GM23338 (cell line): ENCODE results near the gene ATG9A. TPM values are rescaled to one million over a fixed set of nuclear protein-coding genes. Genes with fewer than 3 reads are reported as not detected.
A peak's percentile ranks its signal among the peaks of the same experiment; 100 is the strongest.

Experiments used
- ATAC-seq: fragments of 200-7000 bp; cut with Tn5 transposase; 3 replicates; pipeline ENCODE4 v1.9.1; 2020
- DNase-seq: peaks from one replicate; pipeline ENCODE4 v3.0.0-alpha.2; 2015; ENCODE audit warnings: low spot score
- H2AFZ ChIP-seq: fragments of 200-600 bp; sonication (generic); 2 replicates; pipeline ENCODE4 v1.8.0; 2016; ENCODE audit warnings: antibody characterized with exemption, mild to moderate bottlenecking, moderate library complexity
- H3F3A ChIP-seq: fragments of 200-600 bp; sonication (generic); replicated peaks from 2 replicates; pipeline ENCODE4 v1.8.0; 2017; ENCODE audit warnings: antibody characterized with exemption, mixed run types, low read depth
- H3K27ac ChIP-seq: fragments of 200-600 bp; sonication (generic); 2 replicates; pipeline ENCODE4 v1.6.1; 2016; ENCODE audit warnings: low read depth
- H3K27me3 ChIP-seq: fragments of 200-600 bp; sonication (generic); 2 replicates; pipeline ENCODE4 v1.8.0; 2016; ENCODE audit warnings: mild to moderate bottlenecking, mixed run types, moderate library complexity; ENCODE audit not compliant: insufficient read depth
- H3K36me3 ChIP-seq: fragments of 200-600 bp; sonication (generic); 2 replicates; pipeline ENCODE4 v1.8.0; 2016; ENCODE audit warnings: mild to moderate bottlenecking; ENCODE audit not compliant: insufficient read depth
- H3K4me1 ChIP-seq: fragments of 200-600 bp; sonication (generic); 2 replicates; pipeline ENCODE4 v1.8.0; 2016; ENCODE audit warnings: mild to moderate bottlenecking, moderate library complexity; ENCODE audit not compliant: insufficient read depth
- H3K4me2 ChIP-seq: fragments of 200-600 bp; sonication (generic); 2 replicates; pipeline ENCODE4 v1.7.1; 2017; ENCODE audit warnings: mixed run types
- H3K4me3 ChIP-seq: fragments of 200-600 bp; sonication (generic); 2 replicates; pipeline ENCODE4 v1.6.1; 2016; ENCODE audit warnings: mixed run types
- H3K79me2 ChIP-seq: fragments of 200-600 bp; sonication (generic); replicated peaks from 2 replicates; pipeline ENCODE4 v1.8.0; 2017; ENCODE audit warnings: mild to moderate bottlenecking; ENCODE audit not compliant: insufficient read depth
- H3K9me2 ChIP-seq: fragments of 200-600 bp; sonication (generic); 2 replicates; pipeline ENCODE4 v1.8.0; 2017; ENCODE audit not compliant: insufficient read depth
- H4K20me1 ChIP-seq: fragments of 200-600 bp; sonication (generic); replicated peaks from 2 replicates; pipeline ENCODE4 v1.8.0; 2017; ENCODE audit warnings: mild to moderate bottlenecking; ENCODE audit not compliant: insufficient read depth
- H3K27ac Mint-ChIP-seq: 2 replicates; pipeline ENCODE4 v1.8.0; 2020; ENCODE audit warnings: inconsistent platforms, mild to moderate bottlenecking, moderate library complexity, mixed read lengths
- H3K27me3 Mint-ChIP-seq: 3 replicates; pipeline ENCODE4 v1.8.0; 2022; ENCODE audit warnings: low read depth, mild to moderate bottlenecking, moderate library complexity, mixed read lengths, inconsistent platforms; ENCODE audit not compliant: insufficient read depth, poor library complexity
- H3K36me3 Mint-ChIP-seq: 3 replicates; pipeline ENCODE4 v1.8.0; 2021; ENCODE audit warnings: low read depth, mild to moderate bottlenecking, inconsistent platforms, moderate library complexity, mixed read lengths
- H3K4me1 Mint-ChIP-seq: 3 replicates; pipeline ENCODE4 v1.8.0; 2020; ENCODE audit warnings: mild to moderate bottlenecking, inconsistent platforms, mixed read lengths
- H3K4me3 Mint-ChIP-seq: 3 replicates; pipeline ENCODE4 v1.8.0; 2021; ENCODE audit warnings: moderate library complexity, mild to moderate bottlenecking, inconsistent platforms, mixed read lengths
- H3K9me3 Mint-ChIP-seq: 3 replicates; pipeline ENCODE4 v1.8.0; 2020; ENCODE audit warnings: moderate library complexity, mild to moderate bottlenecking, inconsistent platforms, mixed read lengths
- CREB1 ChIP-seq: fragments of 250-450 bp; sonication (Bioruptor Pico); IDR thresholded peaks from 2 replicates; pipeline ENCODE4 v1.5.0; 2020; ENCODE audit warnings: low read depth, mild to moderate bottlenecking, moderate library complexity
- EZH2 ChIP-seq: fragments of 200-600 bp; sonication (generic); IDR thresholded peaks from one replicate; pipeline ENCODE4 v1.8.0; 2017; ENCODE audit warnings: antibody characterized with exemption, mild to moderate bottlenecking, low read depth; ENCODE audit not compliant: unreplicated experiment
- EZH2phosphoT487 ChIP-seq: fragments of 200-600 bp; sonication (generic); IDR thresholded peaks from one replicate; pipeline ENCODE4 v1.8.1; 2018; ENCODE audit warnings: antibody characterized with exemption; ENCODE audit not compliant: unreplicated experiment
- JUNB ChIP-seq: IDR thresholded peaks from one replicate; pipeline ENCODE4 v1.6.1; 2016; ENCODE audit warnings: antibody characterized with exemption; ENCODE audit not compliant: unreplicated experiment
- NANOG ChIP-seq: IDR thresholded peaks from 2 replicates; pipeline ENCODE4 v1.6.1; 2016; ENCODE audit warnings: antibody characterized with exemption, borderline replicate concordance
- STAT1 ChIP-seq: IDR thresholded peaks from one replicate; pipeline ENCODE4 v1.6.1; 2016; ENCODE audit warnings: antibody characterized with exemption; ENCODE audit not compliant: unreplicated experiment
- polyA plus RNA-seq: library from polyadenylated mRNA; unstranded; fragments of >200 nt; fragmentation: Nextera tagmentation; extraction: Ambion mirVana; gene quantifications from 2 replicates; pipeline ENCODE4 v1.2.1, GENCODE V29; 2016
- total RNA-seq: library from RNA; depleted of rRNA; stranded (reverse); fragments of >200 nt; shearing (Covaris generic); gene quantifications from 2 replicates; pipeline ENCODE4 v1.2.3, GENCODE V29; 2014
- TF ChIP-seq, protein P1 (sequence below): IDR thresholded peaks from one replicate; pipeline ENCODE4 v1.6.1; 2018; ENCODE audit warnings: antibody characterized with exemption; ENCODE audit not compliant: unreplicated experiment
- TF ChIP-seq, protein P2 (sequence below): IDR thresholded peaks from 2 replicates; pipeline ENCODE4 v1.6.1; 2016; ENCODE audit warnings: antibody characterized with exemption
- TF ChIP-seq, protein P3 (sequence below): fragments of 250-450 bp; sonication (Bioruptor Pico); IDR thresholded peaks from 2 replicates; pipeline ENCODE4 v1.5.0; 2020; ENCODE audit warnings: mild to moderate bottlenecking, moderate library complexity

ATG9A gene
- total and polyA plus RNA-seq, 2 experiments from 2014 or later, result 20.7 to 54.2 TPM

DNA sequence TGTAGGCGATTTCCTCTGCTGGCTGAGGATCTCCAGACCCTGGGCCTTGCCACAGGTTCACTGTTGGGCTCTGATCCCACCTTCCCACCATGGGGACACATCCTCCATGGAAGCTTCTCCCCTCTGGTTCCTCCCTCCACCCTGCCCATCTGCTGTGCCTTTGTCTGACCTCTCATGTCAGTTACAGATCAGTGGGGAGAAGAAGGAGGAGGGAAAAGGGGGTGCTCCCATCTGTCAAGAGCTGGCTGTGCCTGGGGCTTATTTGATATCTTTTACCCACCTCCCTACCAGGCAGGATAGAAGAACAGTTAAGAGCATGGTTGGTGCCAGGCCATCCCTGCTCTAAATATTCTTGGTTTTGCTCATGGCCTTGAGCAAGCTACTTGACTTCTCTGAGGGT, 37.5 kb upstream of the ATG9A start (continued):
- TF ChIP-seq, protein P1, sequence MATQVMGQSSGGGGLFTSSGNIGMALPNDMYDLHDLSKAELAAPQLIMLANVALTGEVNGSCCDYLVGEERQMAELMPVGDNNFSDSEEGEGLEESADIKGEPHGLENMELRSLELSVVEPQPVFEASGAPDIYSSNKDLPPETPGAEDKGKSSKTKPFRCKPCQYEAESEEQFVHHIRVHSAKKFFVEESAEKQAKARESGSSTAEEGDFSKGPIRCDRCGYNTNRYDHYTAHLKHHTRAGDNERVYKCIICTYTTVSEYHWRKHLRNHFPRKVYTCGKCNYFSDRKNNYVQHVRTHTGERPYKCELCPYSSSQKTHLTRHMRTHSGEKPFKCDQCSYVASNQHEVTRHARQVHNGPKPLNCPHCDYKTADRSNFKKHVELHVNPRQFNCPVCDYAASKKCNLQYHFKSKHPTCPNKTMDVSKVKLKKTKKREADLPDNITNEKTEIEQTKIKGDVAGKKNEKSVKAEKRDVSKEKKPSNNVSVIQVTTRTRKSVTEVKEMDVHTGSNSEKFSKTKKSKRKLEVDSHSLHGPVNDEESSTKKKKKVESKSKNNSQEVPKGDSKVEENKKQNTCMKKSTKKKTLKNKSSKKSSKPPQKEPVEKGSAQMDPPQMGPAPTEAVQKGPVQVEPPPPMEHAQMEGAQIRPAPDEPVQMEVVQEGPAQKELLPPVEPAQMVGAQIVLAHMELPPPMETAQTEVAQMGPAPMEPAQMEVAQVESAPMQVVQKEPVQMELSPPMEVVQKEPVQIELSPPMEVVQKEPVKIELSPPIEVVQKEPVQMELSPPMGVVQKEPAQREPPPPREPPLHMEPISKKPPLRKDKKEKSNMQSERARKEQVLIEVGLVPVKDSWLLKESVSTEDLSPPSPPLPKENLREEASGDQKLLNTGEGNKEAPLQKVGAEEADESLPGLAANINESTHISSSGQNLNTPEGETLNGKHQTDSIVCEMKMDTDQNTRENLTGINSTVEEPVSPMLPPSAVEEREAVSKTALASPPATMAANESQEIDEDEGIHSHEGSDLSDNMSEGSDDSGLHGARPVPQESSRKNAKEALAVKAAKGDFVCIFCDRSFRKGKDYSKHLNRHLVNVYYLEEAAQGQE, result no peak
- no peak for TF ChIP-seq CREB1 (CRISPR knock-in tag)
- no peak for TF ChIP-seq STAT1
- no peak for TF ChIP-seq JUNB
- no peak for TF ChIP-seq EZH2
- TF ChIP-seq EZH2phosphoT487, result no peak

DNA sequence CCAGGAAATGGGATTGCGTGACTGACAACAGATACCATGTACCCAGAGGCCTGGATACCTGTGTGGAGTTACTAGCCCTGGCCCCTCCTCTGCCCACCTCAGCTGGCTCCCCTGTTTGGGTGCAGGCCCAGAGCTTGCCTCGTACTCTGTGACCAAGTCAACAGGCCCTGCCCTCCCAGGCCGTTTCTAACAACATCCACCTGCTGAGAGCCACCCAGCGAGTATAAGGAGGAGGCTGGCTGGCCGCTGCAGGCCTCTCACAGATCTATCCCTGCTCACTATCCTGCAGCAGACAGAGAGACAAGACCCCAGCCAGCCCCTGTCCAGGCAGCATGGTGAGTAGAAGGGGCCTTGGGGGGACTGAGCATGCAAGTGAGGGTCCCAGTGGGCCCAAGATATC, 36.8 kb upstream of the ATG9A start:
- Histone ChIP-seq H3K27me3 (no peaks in the 10 kb centered on the region), H3K4me2 (no peak overlapping the region), H3K27ac (no peak overlapping the region), H3F3A (no peaks in the 10 kb centered on the region), H3K4me1 (no peaks in the 10 kb centered on the region), H3K79me2 (no peaks in the 10 kb centered on the region), H3K9me2 (no peaks in the 10 kb centered on the region), H3K36me3 (no peaks in the 10 kb centered on the region), H2AFZ (no peak overlapping the region), H4K20me1 (no peaks in the 10 kb centered on the region), H3K4me3 (no peak overlapping the region)
- H3K9me3 Mint-ChIP-seq, result no peaks in the 10 kb centered on the region
- ATAC-seq (peak; percentile 85), DNase-seq (no peak)
- no peak overlapping the region for H3K4me3 Mint-ChIP-seq
- no peaks in the 10 kb centered on the region for H3K36me3 Mint-ChIP-seq
- no peak overlapping the region for H3K27ac Mint-ChIP-seq
- peaks cover 17% of the 10 kb centered on the region for H3K27me3 Mint-ChIP-seq
- no peaks in the 10 kb centered on the region for H3K4me1 Mint-ChIP-seq
- TF ChIP-seq STAT1 (no peak), CREB1 (CRISPR knock-in tag) (no peak), NANOG (no peak), EZH2phosphoT487 (no peak), EZH2 (no peak)
- TF ChIP-seq, protein P1, result no peak
- TF ChIP-seq, protein P2, sequence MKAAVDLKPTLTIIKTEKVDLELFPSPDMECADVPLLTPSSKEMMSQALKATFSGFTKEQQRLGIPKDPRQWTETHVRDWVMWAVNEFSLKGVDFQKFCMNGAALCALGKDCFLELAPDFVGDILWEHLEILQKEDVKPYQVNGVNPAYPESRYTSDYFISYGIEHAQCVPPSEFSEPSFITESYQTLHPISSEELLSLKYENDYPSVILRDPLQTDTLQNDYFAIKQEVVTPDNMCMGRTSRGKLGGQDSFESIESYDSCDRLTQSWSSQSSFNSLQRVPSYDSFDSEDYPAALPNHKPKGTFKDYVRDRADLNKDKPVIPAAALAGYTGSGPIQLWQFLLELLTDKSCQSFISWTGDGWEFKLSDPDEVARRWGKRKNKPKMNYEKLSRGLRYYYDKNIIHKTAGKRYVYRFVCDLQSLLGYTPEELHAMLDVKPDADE, result no peak
- TF ChIP-seq, protein P3, sequence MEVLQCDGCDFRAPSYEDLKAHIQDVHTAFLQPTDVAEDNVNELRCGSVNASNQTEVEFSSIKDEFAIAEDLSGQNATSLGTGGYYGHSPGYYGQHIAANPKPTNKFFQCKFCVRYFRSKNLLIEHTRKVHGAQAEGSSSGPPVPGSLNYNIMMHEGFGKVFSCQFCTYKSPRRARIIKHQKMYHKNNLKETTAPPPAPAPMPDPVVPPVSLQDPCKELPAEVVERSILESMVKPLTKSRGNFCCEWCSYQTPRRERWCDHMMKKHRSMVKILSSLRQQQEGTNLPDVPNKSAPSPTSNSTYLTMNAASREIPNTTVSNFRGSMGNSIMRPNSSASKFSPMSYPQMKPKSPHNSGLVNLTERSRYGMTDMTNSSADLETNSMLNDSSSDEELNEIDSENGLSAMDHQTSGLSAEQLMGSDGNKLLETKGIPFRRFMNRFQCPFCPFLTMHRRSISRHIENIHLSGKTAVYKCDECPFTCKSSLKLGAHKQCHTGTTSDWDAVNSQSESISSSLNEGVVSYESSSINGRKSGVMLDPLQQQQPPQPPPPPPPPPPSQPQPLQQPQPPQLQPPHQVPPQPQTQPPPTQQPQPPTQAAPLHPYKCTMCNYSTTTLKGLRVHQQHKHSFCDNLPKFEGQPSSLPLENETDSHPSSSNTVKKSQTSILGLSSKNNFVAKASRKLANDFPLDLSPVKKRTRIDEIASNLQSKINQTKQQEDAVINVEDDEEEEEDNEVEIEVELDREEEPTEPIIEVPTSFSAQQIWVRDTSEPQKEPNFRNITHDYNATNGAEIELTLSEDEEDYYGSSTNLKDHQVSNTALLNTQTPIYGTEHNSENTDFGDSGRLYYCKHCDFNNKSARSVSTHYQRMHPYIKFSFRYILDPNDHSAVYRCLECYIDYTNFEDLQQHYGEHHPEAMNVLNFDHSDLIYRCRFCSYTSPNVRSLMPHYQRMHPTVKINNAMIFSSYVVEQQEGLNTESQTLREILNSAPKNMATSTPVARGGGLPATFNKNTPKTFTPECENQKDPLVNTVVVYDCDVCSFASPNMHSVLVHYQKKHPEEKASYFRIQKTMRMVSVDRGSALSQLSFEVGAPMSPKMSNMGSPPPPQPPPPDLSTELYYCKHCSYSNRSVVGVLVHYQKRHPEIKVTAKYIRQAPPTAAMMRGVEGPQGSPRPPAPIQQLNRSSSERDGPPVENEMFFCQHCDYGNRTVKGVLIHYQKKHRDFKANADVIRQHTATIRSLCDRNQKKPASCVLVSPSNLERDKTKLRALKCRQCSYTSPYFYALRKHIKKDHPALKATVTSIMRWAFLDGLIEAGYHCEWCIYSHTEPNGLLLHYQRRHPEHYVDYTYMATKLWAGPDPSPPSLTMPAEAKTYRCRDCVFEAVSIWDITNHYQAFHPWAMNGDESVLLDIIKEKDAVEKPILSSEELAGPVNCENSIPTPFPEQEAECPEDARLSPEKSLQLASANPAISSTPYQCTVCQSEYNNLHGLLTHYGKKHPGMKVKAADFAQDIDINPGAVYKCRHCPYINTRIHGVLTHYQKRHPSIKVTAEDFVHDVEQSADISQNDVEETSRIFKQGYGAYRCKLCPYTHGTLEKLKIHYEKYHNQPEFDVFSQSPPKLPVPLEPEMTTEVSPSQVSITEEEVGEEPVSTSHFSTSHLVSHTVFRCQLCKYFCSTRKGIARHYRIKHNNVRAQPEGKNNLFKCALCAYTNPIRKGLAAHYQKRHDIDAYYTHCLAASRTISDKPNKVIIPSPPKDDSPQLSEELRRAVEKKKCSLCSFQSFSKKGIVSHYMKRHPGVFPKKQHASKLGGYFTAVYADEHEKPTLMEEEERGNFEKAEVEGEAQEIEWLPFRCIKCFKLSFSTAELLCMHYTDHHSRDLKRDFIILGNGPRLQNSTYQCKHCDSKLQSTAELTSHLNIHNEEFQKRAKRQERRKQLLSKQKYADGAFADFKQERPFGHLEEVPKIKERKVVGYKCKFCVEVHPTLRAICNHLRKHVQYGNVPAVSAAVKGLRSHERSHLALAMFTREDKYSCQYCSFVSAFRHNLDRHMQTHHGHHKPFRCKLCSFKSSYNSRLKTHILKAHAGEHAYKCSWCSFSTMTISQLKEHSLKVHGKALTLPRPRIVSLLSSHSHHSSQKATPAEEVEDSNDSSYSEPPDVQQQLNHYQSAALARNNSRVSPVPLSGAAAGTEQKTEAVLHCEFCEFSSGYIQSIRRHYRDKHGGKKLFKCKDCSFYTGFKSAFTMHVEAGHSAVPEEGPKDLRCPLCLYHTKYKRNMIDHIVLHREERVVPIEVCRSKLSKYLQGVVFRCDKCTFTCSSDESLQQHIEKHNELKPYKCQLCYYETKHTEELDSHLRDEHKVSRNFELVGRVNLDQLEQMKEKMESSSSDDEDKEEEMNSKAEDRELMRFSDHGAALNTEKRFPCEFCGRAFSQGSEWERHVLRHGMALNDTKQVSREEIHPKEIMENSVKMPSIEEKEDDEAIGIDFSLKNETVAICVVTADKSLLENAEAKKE (CRISPR knock-in tag), result no peak
